CD4-positive, alpha-beta T cell treated with Interferon gamma for 1 hour (primary cell): ENCODE measurements around the gene CYP26A1.

Experiments
- DNase-seq: peaks from one replicate; pipeline ENCODE4 v3.0.0-alpha.2; 2020

CYP26A1 gene

DNA sequence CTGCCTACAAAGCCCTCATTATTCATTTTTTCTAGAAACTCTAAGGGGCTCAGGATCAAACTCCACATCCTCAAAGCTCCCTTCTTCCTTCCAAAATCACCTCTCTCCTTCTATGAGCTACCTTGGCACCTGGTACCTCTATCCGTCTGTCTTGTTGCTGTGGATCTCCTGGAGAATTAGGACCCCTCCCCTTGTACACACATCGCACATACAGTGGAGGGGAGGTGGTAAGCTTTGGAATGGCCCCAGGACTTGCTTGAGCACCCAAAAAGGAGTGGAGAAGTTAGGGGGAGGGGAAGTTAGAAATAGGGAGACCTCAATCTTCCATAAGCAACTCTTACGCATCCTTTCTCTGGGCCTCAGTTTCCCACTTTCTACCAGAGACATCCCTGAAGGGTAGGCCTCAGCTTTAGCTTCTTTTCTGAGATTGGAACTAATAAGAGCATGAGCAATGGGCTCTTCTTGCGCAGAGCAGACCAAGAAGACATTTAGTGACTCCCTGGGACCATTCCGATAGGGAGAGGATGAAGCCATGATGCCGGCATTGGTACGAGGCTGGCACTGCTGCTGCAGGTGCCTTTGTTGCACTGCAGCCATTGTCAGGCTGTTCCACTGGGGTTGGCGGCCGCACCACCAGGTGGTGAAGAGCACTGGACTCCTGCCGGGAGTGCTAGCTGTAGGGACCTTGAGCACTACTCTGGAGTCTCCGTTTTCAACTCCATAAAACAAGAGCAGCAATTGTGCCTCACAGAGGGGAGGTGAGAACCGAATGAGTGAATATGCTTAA lies 8.6 kb upstream of the CYP26A1 start:
- DNase-seq, result no peak

DNA sequence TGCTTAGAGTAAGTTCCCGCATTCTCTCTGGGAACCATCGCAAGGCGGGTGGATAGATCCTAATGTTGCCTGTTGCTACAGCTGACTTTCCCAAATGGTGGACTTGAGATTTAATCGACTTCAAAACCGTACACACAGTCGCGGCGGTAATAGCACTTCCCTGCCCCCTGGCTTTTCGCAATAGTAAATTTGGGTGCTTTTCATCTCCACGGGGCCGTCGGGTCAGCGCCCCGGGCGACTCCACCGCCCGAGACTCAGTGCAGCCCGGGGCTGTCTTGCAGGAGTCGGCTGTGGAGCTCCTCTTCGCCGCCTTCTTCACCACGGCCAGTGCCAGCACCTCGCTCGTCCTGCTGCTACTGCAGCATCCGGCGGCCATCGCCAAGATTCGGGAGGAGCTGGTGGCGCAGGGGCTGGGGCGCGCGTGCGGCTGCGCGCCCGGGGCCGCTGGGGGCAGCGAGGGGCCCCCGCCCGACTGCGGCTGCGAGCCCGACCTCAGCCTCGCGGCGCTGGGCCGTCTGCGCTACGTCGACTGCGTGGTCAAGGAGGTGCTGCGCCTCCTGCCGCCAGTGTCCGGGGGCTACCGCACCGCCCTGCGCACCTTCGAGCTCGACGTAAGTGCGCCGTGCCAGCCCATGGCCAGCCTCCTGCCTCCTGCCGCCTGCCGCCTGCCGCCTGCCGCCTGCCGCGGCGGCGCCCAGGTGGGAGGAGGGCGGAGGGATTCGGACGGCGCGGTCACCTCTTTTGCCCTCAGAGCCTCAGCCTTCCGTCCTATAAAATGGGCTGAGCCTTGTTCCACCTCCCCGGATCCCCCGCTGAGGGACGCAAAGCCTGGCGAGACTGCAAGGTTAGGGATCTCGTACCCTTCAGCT lies 7.8 kb upstream of the CYP26A1 start:
- DNase-seq, result no peak

DNA sequence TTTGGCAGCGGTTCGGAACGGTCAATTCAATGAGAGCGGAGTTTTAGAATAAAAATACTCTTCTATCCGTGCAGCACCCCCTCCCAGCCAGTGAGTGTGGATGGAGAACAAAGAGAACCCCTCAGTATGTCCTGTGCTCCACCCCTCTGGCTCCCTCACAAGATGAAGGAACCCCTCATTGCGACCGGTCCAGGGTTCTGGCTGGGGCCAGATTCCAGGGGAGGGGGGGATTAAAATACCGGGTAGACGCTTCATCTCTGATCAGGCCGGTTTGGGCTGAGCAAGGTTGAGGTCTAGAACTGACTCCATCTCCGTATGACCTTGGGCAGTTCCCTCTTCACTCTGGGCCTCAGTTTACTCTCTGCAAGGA lies 7.2 kb upstream of the CYP26A1 start:
- DNase-seq, result no peak

DNA sequence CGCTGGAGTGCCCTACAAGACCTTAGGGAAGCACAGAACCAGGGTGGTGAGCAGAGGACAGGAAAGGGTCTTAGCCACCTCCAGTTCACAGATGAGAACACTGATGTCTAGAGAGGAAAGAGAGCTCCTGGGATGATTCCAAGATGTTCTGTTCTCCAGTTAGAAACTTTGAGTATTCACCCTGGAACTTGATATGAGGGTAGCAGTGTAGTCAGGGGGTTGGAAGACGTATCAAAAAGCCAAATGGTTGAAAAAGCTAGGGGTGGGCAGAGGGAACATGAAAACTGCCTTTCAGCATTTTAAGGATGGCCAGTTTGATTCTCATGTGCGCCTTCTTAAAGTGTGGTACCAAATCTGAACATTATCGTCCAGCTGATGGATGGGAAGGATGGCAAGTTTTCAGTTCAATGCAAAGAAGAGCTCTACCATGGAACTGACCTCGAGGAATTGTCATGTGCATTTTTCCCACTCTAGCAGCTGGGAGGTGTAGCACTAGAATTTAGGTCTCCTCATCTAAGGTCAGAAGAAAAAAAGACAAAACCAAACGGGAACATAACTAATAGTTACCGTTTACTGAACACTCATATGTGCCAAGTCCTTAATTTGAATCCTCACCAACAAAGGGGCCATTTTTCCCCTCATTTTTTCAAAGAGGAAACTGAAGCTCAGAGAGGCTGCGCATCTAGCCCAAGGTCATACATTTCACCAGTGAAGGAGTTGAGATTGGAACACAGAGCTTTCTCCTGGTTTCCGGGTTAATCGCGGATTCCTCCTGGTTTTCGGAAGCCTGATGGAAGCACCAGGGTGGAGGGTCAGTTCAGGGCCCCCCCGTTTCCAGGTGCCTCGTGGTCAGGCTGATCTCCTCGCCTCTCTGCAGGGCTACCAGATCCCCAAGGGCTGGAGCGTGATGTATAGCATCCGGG lies 6.0 kb upstream of the CYP26A1 start:
- no peak for DNase-seq

DNA sequence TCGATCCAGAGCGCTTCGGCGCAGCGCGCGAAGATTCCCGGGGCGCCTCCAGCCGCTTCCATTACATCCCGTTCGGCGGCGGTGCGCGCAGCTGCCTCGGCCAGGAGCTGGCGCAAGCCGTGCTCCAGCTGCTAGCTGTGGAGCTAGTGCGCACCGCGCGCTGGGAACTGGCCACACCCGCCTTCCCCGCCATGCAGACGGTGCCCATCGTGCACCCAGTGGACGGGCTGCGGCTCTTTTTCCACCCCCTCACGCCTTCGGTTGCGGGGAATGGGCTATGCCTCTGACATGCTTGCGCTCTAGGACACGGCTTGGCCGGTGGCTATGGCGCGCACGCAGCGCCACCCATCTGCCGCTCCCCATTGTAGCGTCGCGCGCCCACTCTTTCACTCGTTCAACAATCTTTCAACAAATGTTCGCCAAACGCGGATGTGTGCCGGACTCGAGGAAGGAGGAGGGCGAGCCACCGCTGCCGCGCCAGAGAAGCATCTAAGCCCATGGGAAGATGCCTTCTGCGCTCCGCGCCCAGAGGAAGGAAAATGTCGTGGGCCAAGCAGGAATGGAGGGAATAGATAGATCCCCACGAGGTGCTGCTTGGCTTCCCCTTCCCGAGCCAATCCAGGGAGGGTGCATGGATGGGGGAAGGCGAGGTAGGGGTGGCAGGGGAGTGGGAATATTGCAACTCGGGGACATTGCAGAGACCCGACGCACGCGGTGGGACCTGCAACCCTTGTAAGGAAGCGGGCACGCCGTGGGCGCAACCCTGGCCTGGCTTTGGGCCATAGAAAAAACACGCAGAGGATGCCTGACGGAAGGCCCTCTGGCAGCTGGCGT lies 5.1 kb upstream of the CYP26A1 start:
- DNase-seq, result no peak

DNA sequence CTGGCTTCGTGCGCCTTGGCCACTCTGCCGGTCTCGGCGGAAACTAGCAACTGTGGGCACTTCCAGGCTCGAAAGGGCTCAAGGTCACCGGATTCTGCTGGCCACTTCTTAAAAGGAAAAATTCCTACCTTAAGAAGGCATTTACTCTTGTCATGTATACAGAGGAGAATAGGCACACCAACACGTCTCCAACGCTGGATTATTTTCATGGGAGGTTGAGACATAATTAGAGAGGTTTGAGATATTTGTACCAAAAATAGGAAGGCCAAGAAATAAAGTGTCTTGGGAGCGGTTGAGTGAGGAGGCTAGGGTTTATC lies 4.5 kb upstream of the CYP26A1 start:
- no peak for DNase-seq

DNA sequence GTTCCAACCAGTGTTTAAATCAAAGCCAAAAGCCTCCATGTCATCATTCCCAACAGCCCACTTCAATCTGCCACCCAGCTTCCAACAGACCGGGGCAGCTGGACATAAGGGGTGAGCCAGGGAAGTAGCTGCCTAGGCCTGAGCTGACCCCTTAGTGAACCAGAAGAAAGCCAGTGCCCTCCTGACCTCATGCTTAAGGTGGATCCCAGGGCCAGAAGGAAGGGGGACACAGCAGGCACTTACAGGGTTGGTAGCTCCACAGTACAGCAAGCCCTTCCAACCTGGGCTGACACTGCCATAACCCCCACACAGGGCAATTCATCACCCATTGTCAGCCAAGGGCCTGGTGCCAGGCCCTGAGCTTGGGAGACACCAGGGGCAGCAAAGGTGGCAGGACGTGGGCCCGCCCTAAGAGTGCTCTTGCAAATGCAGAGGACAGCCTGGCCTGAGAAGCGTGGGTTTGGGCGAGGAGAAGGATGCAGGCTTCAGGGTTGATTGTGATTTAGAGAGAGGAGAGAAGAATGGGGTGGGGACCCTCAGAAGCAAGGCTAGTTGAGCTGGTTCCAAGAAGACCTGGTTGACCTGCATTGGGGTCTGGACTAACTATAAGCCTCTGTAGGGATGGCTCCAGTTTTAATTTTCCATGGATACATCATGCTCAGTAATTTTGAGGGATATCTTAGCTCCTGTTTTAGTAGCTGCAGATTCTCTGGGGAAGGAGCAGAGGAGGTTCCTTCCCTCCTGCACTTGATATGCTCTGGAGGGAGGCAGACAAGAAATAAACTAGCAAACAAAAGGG lies 3.1 kb upstream of the CYP26A1 start:
- DNase-seq, result no peak

DNA sequence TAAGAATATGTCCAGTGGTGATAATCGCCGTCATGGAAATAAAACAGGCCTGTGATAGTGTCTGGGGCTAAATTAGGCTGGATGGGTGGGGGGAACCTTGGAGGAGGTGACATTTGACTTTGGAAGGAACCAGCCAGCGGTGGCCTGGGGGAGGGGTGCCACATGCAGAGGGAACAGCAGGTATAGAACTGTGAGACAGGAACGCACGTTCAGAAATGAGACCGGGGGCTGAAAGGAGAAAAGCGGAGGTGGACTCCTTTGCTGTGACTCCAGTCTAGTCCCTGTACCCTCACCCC lies 2.6 kb upstream of the CYP26A1 start:
- no peak for DNase-seq

DNA sequence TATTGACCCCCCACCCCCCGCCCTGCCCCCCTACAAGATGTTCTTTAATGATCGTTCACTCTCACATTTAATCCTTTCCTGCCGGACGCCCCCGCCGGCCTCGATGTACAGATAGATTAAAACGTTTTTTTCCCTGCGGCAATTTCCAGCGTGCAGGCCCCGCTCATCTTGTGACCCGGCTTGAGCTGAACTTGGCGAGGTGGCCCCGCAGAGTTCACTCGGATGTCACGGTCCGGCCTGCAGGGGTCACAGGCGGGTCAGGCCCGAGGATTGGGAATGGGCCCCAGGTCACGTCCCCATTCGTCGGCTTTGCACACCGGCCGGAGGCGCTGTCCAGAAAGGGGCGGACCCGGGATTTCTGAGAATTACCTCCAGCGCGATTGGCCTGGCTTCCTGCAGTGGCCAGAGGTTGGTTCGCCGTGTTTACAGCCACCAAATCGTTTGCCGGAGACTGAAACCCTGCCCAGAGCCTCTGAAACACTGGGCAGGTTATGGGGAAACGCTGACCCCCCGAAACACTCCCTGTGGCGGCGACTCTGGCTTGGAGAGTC lies 1.9 kb upstream of the CYP26A1 start:
- no peak for DNase-seq

DNA sequence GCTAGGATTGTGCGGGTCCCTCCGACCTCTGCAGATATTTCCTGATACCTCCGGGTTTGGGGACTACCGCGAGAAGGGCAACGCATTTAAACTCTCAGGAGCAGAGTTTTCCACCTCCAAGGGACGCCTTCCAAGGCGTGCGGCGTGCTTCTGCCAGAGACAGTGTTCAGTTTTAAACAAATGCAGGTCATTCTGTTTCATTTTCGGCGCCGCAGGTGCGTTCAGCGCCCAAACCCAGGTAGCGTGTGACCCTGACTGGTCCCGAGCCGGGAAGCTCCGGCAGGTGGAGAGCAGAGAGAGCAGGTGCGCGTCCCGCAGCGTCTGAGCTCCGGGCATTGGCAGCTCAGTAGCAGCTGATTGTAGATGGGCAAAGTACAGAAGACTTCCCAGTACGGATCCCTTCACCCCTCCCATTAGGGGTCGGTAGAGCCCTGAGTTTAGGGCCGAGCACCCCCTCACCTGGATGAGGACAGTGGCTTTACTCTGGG lies 1.4 kb upstream of the CYP26A1 start:
- DNase-seq, result no peak

DNA sequence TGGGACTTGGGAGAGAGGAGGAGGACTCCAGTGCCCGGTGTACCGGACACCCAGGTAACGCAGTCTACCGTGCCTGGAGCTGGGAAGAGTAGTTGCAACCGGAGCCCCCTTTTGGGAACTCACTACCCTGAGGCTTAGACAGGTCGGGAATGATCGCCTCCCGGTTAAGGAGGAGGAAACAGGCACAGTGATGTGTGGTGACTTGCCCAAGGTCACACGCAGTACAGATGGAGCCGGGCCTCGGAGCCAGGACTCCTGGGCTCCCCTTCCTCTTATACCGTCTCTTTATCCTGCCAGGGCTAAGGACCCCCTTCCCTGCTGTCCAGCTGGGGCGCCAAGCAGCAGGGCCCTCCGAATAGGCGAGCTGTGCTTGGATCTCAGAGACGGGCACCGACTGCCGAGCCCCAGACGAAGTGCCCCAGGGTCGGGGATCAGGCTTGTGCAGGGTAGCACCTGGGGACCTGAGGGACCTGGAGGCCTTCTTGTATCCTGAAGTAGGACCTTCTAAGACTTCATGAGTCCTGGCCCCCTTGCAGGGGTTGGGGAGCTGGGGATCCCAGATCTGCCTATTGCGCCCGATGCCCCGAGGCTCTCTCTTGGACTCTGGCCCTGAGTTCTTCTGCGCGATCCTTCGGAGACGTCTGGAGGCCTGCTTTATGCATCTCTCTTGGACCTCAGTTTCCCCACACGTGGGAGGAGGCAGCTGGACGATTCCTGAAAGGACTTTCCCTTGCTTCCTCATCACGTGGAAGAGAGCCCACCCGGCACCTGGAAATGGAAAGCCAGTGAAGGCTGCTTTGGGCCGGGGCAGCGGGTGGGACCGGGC lies 767 bp upstream of the CYP26A1 start:
- no peak for DNase-seq

DNA sequence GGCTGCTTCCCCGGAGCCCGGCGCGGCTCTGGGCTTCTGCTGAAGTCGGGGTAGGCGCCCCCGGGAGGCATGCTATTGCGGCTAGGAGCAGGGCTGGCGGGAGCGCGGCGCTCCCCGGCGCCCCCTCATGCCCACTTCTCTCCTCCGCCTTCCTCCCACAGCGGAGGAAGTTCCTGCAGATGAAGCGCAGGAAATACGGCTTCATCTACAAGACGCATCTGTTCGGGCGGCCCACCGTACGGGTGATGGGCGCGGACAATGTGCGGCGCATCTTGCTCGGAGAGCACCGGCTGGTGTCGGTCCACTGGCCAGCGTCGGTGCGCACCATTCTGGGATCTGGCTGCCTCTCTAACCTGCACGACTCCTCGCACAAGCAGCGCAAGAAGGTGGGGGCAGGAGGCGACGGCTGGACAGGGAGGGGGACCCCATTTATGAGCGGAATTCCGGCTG lies 479 bp downstream of the CYP26A1 start:
- no peak for DNase-seq

DNA sequence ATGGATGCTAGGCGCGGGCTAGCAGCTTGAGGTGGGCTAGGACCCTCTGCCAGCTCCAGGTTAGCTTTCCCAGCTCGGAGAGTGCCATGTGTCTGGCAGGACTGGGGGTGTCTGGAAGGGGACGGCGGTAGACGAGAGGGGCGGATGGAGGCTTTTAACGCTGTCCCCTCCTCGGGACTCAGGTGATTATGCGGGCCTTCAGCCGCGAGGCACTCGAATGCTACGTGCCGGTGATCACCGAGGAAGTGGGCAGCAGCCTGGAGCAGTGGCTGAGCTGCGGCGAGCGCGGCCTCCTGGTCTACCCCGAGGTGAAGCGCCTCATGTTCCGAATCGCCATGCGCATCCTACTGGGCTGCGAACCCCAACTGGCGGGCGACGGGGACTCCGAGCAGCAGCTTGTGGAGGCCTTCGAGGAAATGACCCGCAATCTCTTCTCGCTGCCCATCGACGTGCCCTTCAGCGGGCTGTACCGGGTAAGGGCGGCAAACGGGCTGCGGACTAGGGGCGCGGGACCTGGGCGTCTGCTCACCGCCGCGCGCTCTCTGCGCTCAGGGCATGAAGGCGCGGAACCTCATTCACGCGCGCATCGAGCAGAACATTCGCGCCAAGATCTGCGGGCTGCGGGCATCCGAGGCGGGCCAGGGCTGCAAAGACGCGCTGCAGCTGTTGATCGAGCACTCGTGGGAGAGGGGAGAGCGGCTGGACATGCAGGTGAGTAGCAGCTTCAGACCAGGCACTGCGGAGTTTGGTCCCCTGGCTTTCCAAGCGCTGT lies 1.1 kb downstream of the CYP26A1 start:
- DNase-seq, result no peak

DNA sequence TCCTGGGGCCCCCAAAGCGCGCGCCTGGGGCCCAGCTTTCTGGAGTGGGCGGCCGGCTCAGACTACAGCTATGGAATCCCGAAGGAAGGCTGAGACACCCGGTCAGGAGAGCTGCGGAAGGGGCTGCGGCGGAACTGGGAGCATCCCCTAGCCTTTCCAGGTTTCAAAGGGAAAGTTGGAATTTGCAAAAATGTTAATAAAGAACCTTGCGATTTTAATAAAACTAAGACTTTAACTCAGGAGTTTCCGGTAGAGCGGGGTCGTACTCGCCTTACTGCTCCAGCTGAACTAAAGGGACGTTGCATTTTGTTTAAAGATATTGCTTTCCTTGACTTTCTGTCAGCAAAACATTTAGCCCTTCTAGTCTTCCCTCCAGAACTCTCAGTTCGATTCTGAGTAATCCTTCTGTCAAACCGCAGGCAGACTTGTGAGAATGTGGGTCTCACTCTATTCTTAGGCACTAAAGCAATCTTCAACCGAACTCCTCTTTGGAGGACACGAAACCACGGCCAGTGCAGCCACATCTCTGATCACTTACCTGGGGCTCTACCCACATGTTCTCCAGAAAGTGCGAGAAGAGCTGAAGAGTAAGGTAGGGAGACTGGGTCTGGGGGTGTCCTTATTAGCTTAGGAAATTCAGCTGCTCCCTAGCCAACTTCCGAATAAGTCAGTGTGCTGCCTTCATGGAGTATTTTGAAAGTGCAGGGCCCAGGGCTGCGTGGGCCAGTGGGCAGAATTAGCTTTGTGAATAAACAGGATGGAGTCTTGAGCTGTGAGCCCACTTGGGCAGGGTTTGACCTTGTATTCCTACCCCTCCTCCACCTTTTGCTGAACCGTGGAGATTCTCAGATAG lies 1.9 kb downstream of the CYP26A1 start:
- DNase-seq, result no peak

DNA sequence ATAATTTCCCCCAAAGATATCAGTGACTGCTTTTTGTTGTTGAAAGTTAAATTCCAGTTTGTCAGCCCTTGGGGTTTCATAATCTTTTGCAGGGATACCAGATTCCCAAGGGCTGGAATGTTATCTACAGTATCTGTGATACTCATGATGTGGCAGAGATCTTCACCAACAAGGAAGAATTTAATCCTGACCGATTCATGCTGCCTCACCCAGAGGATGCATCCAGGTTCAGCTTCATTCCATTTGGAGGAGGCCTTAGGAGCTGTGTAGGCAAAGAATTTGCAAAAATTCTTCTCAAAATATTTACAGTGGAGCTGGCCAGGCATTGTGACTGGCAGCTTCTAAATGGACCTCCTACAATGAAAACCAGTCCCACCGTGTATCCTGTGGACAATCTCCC lies 3.2 kb downstream of the CYP26A1 start:
- DNase-seq, result no peak

DNA sequence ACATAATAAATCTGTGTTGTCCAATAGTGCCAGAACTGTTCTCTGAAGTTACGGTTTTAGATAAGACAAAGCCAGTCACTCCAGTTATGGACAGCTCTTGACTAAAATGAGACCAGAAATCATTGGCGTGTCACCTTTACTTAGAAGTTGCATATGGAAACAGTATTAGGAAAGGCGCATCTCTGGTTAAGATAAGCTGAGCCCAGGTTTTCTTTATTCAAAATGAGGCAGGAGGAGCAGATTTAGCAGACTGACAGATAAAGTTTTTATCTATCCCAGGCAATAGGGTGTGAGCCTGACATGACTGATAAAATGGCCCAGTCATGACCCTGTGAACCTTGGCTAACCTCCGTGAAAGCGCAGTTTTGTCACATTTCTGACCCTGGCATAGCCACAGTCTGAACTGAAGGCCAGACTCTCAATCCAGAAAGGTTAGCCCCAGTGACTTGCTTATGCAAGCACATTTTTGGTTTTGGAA lies 4.2 kb downstream of the CYP26A1 start:
- DNase-seq, result no peak

DNA sequence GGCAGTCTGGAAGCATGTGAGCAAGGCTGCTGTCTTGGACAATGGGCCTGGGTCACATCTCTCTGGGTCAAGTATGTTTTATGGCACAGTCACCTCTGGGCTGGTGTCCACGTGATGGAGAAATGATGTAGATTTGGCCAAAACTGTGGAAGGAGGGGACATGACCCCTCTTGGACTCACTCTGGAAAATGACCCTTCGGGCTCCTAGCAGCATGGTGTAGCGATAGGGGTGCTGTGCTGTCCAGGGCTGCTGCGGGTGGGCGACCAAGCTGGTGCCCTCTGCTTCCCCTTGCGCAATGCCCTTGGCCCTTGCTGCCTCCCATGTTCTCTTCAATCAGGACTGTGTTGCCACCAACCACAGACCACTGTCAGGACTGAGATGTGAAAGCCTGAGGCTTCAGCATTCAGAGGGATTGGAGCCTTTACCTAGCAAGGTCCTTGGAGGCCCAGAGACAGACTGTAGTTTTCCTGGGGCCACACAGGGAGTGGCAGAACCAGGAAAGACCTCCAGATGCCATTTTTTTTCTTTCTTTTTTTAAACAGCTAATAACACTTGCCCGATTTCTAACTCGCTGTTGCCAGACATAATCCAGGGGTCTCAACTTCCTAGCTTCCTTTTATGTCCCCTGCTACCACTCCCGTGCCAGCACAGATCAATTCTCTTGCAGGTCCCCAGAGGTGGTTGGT lies 6.1 kb downstream of the CYP26A1 start:
- no peak for DNase-seq
